ENCODE data around the gene PILRA. TPM values are rescaled to one million over a fixed set of nuclear protein-coding genes. Genes with fewer than 3 reads are reported as not detected.
"Not testable (repeated sequence)": the region's sequence is repeated elsewhere in the genome, so short reads cannot be mapped to it uniquely, and the experiment has no call there.

PILRA gene
- total RNA-seq, 4 donors from 2014 or later = 1.3 to 8.5 (median 4.2) TPM

GRCh38 chr7:100357131-100357561 lies 16.1 kb upstream of the PILRA start:
- peaks cover 100% of the 10 kb centered on the region for H3K36me3 ChIP-seq

DNA sequence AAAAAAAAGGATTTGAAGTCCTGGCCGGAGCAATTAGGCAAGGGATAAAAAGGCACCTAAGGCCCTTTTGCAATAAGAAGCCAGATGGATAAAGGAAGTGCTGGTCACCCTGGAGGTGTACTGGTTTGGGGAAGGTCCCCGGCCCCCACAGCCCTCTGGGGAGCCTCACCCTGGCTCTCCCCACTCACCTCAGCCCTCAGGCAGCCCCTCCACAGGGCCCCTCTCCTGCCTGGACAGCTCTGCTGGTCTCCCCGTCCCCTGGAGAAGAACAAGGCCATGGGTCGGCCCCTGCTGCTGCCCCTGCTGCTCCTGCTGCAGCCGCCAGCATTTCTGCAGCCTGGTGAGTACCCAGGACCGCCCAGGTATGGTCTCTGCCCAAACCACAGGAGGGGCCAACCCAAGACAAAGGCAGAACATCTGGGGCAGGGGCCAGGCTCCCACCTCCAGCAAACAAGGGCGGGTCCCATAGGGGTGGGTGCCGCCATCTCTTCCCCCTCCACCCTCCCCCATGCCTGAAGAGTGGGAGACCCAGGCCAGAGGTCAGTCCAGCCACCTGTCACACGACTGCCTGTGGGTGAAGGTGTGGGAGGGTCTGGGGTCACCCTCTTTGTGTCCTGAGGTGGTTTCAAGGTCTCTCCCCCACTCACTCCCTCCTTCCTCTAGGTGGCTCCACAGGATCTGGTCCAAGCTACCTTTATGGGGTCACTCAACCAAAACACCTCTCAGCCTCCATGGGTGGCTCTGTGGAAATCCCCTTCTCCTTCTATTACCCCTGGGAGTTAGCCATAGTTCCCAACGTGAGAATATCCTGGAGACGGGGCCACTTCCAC lies 15.0 kb upstream of the PILRA start, which contains the start of gene PILRB:
PILRB (plus strand) TSS at position 91 of the 830 bp plus-strand sequence; CDS start at position 277, 186 bp downstream.
- Histone ChIP-seq H3K27me3 (no peaks in the 10 kb centered on the region), H3K36me3 (peaks cover 96% of the 10 kb centered on the region)

More at GRCh38 chr7:100357131-100357561, 16.1 kb upstream of the PILRA start:
- H3K27ac ChIP-seq = no peak overlapping the region
- DNase-seq (ENCODE audit: low spot score in 2 of 2) = peak; percentile 44 to 58
- H3K4me3 ChIP-seq = no peak overlapping the region
- H3K27me3 ChIP-seq = no peaks in the 10 kb centered on the region
- no peaks in the 10 kb centered on the region for H3K4me1 ChIP-seq
- WGBS = 92% methylated on average over 6 of the region's 6 CpGs
- TF ChIP-seq, protein P1, sequence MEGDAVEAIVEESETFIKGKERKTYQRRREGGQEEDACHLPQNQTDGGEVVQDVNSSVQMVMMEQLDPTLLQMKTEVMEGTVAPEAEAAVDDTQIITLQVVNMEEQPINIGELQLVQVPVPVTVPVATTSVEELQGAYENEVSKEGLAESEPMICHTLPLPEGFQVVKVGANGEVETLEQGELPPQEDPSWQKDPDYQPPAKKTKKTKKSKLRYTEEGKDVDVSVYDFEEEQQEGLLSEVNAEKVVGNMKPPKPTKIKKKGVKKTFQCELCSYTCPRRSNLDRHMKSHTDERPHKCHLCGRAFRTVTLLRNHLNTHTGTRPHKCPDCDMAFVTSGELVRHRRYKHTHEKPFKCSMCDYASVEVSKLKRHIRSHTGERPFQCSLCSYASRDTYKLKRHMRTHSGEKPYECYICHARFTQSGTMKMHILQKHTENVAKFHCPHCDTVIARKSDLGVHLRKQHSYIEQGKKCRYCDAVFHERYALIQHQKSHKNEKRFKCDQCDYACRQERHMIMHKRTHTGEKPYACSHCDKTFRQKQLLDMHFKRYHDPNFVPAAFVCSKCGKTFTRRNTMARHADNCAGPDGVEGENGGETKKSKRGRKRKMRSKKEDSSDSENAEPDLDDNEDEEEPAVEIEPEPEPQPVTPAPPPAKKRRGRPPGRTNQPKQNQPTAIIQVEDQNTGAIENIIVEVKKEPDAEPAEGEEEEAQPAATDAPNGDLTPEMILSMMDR (IDR thresholded peaks at IDR 0.05) = no peak
- TF ChIP-seq POLR2AphosphoS5 (IDR thresholded peaks at IDR 0.05) (no peak), POLR2A (IDR thresholded peaks at IDR 0.05) (no peak), EP300 (IDR thresholded peaks at IDR 0.05) (no peak)
- H3K9me3 ChIP-seq = no peaks in the 10 kb centered on the region

DNA sequence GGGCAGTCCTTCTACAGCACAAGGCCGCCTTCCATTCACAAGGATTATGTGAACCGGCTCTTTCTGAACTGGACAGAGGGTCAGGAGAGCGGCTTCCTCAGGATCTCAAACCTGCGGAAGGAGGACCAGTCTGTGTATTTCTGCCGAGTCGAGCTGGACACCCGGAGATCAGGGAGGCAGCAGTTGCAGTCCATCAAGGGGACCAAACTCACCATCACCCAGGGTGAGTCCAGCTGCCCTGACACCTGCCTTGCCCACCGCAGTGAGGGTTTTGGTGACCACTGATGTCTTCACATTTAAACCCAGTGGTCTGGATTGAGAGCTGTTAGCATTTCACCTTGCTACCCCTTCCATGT lies 14.5 kb upstream of the PILRA start:
- peaks cover 90% of the 10 kb centered on the region for H3K36me3 ChIP-seq
- H3K9me3 ChIP-seq = no peaks in the 10 kb centered on the region
- WGBS = 99% methylated on average over 7 of the region's 8 CpGs
- no peak for DNase-seq (ENCODE audit: low spot score in 2 of 2)
- H3K27ac ChIP-seq = no peak overlapping the region
- TF ChIP-seq, protein P1 (IDR thresholded peaks at IDR 0.05) = no peak
- TF ChIP-seq POLR2A (IDR thresholded peaks at IDR 0.05) = no peak
- no peak for TF ChIP-seq EP300 (IDR thresholded peaks at IDR 0.05)
- no peak for TF ChIP-seq POLR2AphosphoS5 (IDR thresholded peaks at IDR 0.05)
- no peaks in the 10 kb centered on the region for H3K4me1 ChIP-seq
- no peaks in the 10 kb centered on the region for H3K27me3 ChIP-seq
- no peak overlapping the region for H3K4me3 ChIP-seq

More for the DNA sequence above, 15.0 kb upstream of the PILRA start, which contains the start of gene PILRB:
- whole genome bisulfite sequencing = 80% methylated on average over 5 of the region's 11 CpGs
- no peak for TF ChIP-seq POLR2A (IDR thresholded peaks at IDR 0.05)
- TF ChIP-seq, protein P1 (IDR thresholded peaks at IDR 0.05) = no peak
- no peak within 1 kb of the TSS for H3K27ac ChIP-seq
- no peak within 1 kb of the TSS for H3K4me3 ChIP-seq
- H3K4me1 ChIP-seq = no peaks in the 10 kb centered on the region
- H3K9me3 ChIP-seq = no peaks in the 10 kb centered on the region
- DNase-seq (ENCODE audit: low spot score in 2 of 2) = no peak

- DNase-seq (ENCODE audit: low spot score in 2 of 2) = no peak
- Histone ChIP-seq H3K4me1 (no peaks in the 10 kb centered on the region), H3K36me3 (peaks cover 79% of the 10 kb centered on the region), H3K27me3 (no peaks in the 10 kb centered on the region), H3K4me3 (no peak overlapping the region), H3K9me3 (no peaks in the 10 kb centered on the region), H3K27ac (no peak overlapping the region)
- WGBS = 82% methylated on average over 3 of the region's 3 CpGs
- TF ChIP-seq, protein P1 (IDR thresholded peaks at IDR 0.05) = no peak
- no peak for TF ChIP-seq POLR2A (IDR thresholded peaks at IDR 0.05)
- TF ChIP-seq EP300 (IDR thresholded peaks at IDR 0.05) = no peak
- TF ChIP-seq POLR2AphosphoS5 (IDR thresholded peaks at IDR 0.05) = no peak
Measured at GRCh38 chr7:100360135-100360854, 13.0 kb upstream of the PILRA start.

DNA sequence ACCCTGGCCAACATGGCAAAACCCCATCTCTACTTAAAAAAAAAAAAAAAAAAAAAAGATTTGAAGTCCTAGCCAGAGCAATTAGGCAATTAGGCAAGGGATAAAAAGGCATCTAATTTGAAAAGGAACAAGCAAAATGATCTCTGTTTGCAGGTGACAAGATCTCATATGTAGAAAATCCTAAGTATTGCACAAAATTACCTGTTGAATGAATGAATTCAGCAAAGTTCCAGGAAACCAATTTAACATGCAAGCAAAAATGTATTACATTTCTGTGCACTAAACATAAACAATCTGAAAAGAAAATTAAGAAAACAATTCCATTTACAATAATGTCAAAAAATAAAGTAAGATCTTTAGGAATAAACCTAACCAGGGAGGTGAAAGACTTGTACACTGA lies 10.2 kb upstream of the PILRA start:
- no peaks in the 10 kb centered on the region for H3K9me3 ChIP-seq
- TF ChIP-seq POLR2A (IDR thresholded peaks at IDR 0.05) (no peak), EP300 (IDR thresholded peaks at IDR 0.05) (no peak)
- no peaks in the 10 kb centered on the region for H3K4me1 ChIP-seq
- DNase-seq (ENCODE audit: low spot score in 2 of 2) = no peak
- no peak overlapping the region for H3K4me3 ChIP-seq
- H3K36me3 ChIP-seq = peaks cover 51% of the 10 kb centered on the region
- no peak overlapping the region for H3K27ac ChIP-seq
- no peaks in the 10 kb centered on the region for H3K27me3 ChIP-seq

- not testable (repeated sequence) for H3K9me3 ChIP-seq; H3K27ac ChIP-seq; DNase-seq (ENCODE audit: low spot score in 2 of 2); H3K4me1 ChIP-seq; H3K27me3 ChIP-seq; H3K4me3 ChIP-seq
- WGBS = 95% methylated on average over 7 of the region's 7 CpGs
- peaks cover 44% of the 10 kb centered on the region for H3K36me3 ChIP-seq
Measured at GRCh38 chr7:100363797-100364196, 9.5 kb upstream of the PILRA start.

Measured in suprapubic skin (tissue), 4 donors.